ENCODE results near the gene FGD1.

DNA sequence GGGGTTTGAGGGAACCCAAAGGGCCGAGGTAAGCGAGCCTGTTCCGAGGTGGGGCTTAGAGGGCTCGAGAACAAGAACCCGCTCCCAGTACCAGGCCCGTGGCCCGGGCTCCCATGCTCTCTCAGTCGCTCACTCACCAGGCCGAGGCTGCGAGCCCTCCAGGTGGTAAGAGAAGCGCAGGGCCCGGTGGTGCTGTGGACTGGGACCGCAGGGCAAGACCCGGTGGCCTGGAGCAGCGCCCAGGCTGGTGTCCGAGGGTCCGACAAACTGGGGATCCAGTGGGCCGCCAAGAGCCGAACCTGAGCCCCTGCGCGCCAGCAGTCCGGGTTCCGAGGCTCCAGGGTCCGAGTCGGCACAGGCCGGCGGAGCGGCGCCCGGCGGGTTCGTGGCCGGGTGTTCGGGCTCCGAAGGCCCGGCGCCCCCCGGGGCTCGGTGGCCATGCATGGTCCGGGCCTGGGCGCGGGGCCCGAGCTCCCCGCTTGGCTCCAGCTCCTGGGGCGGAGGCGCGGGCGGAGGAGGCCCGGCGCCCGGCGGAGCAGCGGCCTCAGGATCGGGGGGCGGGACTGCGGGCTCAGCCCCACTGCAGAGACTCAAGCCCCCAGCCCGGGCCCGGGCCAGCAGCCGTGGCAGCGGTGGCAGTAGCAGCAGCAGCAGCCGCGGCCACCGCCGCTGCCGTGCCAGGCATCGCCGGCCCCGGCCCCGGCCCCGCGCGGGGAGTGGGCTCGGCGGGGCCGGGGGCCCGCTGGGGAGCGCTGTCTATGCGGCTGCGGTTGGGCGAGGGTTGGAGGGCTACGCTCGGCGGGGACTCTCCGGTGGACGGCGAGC is 833 bp downstream of the FGD1 start:
- TF ChIP-seq, protein P1, sequence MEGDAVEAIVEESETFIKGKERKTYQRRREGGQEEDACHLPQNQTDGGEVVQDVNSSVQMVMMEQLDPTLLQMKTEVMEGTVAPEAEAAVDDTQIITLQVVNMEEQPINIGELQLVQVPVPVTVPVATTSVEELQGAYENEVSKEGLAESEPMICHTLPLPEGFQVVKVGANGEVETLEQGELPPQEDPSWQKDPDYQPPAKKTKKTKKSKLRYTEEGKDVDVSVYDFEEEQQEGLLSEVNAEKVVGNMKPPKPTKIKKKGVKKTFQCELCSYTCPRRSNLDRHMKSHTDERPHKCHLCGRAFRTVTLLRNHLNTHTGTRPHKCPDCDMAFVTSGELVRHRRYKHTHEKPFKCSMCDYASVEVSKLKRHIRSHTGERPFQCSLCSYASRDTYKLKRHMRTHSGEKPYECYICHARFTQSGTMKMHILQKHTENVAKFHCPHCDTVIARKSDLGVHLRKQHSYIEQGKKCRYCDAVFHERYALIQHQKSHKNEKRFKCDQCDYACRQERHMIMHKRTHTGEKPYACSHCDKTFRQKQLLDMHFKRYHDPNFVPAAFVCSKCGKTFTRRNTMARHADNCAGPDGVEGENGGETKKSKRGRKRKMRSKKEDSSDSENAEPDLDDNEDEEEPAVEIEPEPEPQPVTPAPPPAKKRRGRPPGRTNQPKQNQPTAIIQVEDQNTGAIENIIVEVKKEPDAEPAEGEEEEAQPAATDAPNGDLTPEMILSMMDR (IDR thresholded peaks at IDR 0.05 in 2 of 3, conservative IDR thresholded peaks at IDR 0.05 in 1 of 3; ENCODE audit: borderline replicate concordance in 1 of 3, insufficient read depth in 1 of 3, low read depth in 2 of 3, low read length in 2 of 3), result no peak
- TF ChIP-seq EZH2phosphoT487 (IDR thresholded peaks at IDR 0.05; ENCODE audit: borderline replicate concordance), result no peak
